Measurements from ENCODE around the gene MSH5. TPM values are rescaled to one million over a fixed set of nuclear protein-coding genes. Genes with fewer than 3 reads are reported as not detected.

MSH5 gene
- total RNA-seq, 2 donors from 2014 or later, result 5.7 to 10.5 TPM

DNA sequence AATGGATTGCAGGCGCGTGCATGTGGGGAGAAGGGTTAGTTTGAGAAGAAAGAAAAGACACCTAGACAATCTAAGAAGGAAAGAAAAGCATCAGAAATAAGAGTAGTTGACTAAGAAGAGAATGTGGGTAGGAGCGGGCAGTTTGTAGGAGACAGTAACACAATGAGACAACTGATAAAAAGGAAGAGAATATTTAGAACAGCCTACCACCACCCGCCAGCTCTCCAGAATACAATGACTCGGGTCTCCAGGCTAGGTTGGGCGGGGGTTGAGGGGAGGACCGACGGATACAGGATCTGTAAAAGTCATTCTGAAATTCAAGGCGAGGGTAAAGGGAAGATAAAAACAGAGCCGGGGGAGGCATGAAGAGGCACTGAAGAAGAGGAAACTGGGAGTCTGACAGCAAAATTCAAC, 37.4 kb upstream of the MSH5 start:
- peaks cover 13 to 23% of the 10 kb centered on the region in 2 donors for H3K4me1 ChIP-seq (ENCODE audit: control insufficient read depth in 1 of 2, low read depth in 2 of 2)

DNA sequence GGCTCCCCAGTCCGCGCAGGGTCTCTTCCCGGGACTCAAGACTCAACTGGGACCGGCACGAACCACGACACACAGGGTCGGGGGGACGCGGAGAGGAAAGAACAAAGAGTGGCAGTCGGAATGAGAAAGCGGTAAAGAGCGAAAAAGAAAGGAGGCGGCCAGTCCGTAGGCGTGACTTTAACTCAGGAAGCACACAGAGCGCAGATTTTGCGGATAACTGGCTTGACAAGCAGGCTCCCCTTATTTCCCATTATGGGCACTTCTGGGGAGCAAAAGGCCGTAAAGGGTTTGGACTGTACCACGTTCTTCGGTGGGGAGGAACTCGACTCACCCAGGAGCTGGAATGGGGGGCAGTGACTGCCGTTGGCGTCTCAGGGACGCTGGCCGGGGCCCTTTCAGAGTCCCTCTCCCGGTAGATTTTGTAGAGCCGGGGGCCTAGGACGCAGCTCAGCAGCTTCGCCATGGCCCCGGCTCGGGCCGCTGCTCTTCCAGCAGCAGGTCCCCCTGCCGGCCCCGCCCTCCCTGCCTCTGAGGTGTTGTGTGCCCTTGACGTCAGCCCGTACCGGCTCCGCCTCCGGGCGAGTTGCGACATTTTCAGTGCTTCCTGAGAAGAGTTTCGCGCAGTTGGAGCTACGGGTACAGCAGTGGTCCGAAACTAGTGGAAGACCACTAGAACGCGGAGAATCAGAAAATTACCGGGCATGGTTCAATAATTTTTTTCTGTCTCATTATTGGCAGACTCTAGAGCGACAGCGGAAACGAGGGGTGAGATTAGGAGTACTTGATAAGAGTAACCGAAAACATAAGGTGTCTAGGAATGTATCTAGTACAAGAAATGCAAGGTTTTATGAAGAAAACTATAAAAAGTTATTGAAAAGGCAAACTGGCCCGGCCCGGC, 36.7 kb upstream of the MSH5 start, which contains the start of gene ABHD16A:
Gene ABHD16A (minus strand): TSS at position 506 of the 898 bp plus-strand sequence. CDS start 43 bp downstream, at position 463.
- no peaks in the 10 kb centered on the region for H3K27me3 ChIP-seq (replicated peaks; ENCODE audit: insufficient read depth)
- H3K4me3 ChIP-seq, result peak within 1 kb of the TSS; percentile 92
- H3K9me3 ChIP-seq, result no peaks in the 10 kb centered on the region
- ATAC-seq (ENCODE audit: insufficient number of reproducible peaks, low FRiP score, low read depth) (peak; percentile 95), DNase-seq (ENCODE audit: low spot score) (peak; percentile 97)
- TF ChIP-seq, protein P1, sequence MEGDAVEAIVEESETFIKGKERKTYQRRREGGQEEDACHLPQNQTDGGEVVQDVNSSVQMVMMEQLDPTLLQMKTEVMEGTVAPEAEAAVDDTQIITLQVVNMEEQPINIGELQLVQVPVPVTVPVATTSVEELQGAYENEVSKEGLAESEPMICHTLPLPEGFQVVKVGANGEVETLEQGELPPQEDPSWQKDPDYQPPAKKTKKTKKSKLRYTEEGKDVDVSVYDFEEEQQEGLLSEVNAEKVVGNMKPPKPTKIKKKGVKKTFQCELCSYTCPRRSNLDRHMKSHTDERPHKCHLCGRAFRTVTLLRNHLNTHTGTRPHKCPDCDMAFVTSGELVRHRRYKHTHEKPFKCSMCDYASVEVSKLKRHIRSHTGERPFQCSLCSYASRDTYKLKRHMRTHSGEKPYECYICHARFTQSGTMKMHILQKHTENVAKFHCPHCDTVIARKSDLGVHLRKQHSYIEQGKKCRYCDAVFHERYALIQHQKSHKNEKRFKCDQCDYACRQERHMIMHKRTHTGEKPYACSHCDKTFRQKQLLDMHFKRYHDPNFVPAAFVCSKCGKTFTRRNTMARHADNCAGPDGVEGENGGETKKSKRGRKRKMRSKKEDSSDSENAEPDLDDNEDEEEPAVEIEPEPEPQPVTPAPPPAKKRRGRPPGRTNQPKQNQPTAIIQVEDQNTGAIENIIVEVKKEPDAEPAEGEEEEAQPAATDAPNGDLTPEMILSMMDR (IDR thresholded peaks at IDR 0.05), result peak; percentile 19
- H3K27ac ChIP-seq, result peak within 1 kb of the TSS; percentile 95 to 97
- peaks cover 6% of the 10 kb centered on the region for H3K36me3 ChIP-seq
- H3K4me1 ChIP-seq (ENCODE audit: control insufficient read depth in 1 of 2, low read depth in 2 of 2), result peaks cover 13 to 23% of the 10 kb centered on the region in 2 donors

More for the DNA sequence above, 37.4 kb upstream of the MSH5 start:
- peak overlapping the region; percentile 92 for H3K4me3 ChIP-seq
- TF ChIP-seq, protein P1 (IDR thresholded peaks at IDR 0.05), result no peak
- no peaks in the 10 kb centered on the region for H3K9me3 ChIP-seq
- DNase-seq (ENCODE audit: low spot score) (no peak), ATAC-seq (ENCODE audit: insufficient number of reproducible peaks, low FRiP score, low read depth) (no peak)
- H3K36me3 ChIP-seq, result peaks cover 9% of the 10 kb centered on the region
- H3K27me3 ChIP-seq (replicated peaks; ENCODE audit: insufficient read depth), result no peaks in the 10 kb centered on the region
- peak overlapping the region; percentile 95 to 97 for H3K27ac ChIP-seq

GRCh38 chr6:31705931-31706330, 33.9 kb upstream of the MSH5 start:
- Histone ChIP-seq H3K36me3 (no peaks in the 10 kb centered on the region), H3K9me3 (no peaks in the 10 kb centered on the region), H3K27me3 (replicated peaks; ENCODE audit: insufficient read depth) (no peaks in the 10 kb centered on the region), H3K4me1 (ENCODE audit: control insufficient read depth in 1 of 2, low read depth in 2 of 2) (peaks cover 13 to 19% of the 10 kb centered on the region in 2 donors), H3K27ac (no peak overlapping the region), H3K4me3 (no peak overlapping the region)
- TF ChIP-seq, protein P1 (IDR thresholded peaks at IDR 0.05), result no peak
- ATAC-seq (ENCODE audit: insufficient number of reproducible peaks, low FRiP score, low read depth), result no peak
- no peak for DNase-seq (ENCODE audit: low spot score)

- DNase-seq (ENCODE audit: low spot score), result no peak
- no peaks in the 10 kb centered on the region for H3K9me3 ChIP-seq
- no peaks in the 10 kb centered on the region for H3K36me3 ChIP-seq
- TF ChIP-seq, protein P1 (IDR thresholded peaks at IDR 0.05), result no peak
- no peaks in the 10 kb centered on the region for H3K27me3 ChIP-seq (replicated peaks; ENCODE audit: insufficient read depth)
- H3K4me3 ChIP-seq, result no peak within 1 kb of the TSS
- no peak for ATAC-seq (ENCODE audit: insufficient number of reproducible peaks, low FRiP score, low read depth)
- no peak within 1 kb of the TSS for H3K27ac ChIP-seq
- H3K4me1 ChIP-seq (ENCODE audit: control insufficient read depth in 1 of 2, low read depth in 2 of 2), result peaks cover 10 to 13% of the 10 kb centered on the region in 2 donors
These were observed 33.2 kb upstream of the MSH5 start, which contains the start of gene LY6G6F for GRCh38 chr6:31706599-31706998. TSS of gene LY6G6F (plus strand) at chr6:31706866. CDS start at chr6:31706907, 41 bp downstream.

- TF ChIP-seq, protein P1 (IDR thresholded peaks at IDR 0.05), result no peak
- no peaks in the 10 kb centered on the region for H3K9me3 ChIP-seq
- no peak for DNase-seq (ENCODE audit: low spot score)
- H3K36me3 ChIP-seq, result no peaks in the 10 kb centered on the region
- no peak for ATAC-seq (ENCODE audit: insufficient number of reproducible peaks, low FRiP score, low read depth)
- H3K27me3 ChIP-seq (replicated peaks; ENCODE audit: insufficient read depth), result no peaks in the 10 kb centered on the region
- no peak overlapping the region for H3K27ac ChIP-seq
- peaks cover 3 to 6% of the 10 kb centered on the region in 2 donors for H3K4me1 ChIP-seq (ENCODE audit: control insufficient read depth in 1 of 2, low read depth in 2 of 2)
- H3K4me3 ChIP-seq, result no peak overlapping the region
These were observed 32.1 kb upstream of the MSH5 start for GRCh38 chr6:31707701-31708100.
